Lower leg skin (tissue), 3 donors: ENCODE data around the gene WDR1.

ENCODE experiments used
- POLR2A ChIP-seq, 2 donors: fragments of 450-650 bp; IDR thresholded peaks; one replicate each; pipeline ENCODE4 v1.6.1; 2016 to 2017; ENCODE audit warnings: antibody characterized with exemption in 2 of 2, mild to moderate bottlenecking in 1 of 2, moderate library complexity in 1 of 2
- TF ChIP-seq, protein P1 (sequence below), 3 donors: fragments of 450-650 bp; IDR thresholded peaks; one replicate each; pipeline ENCODE4 v1.5.1; 2016; ENCODE audit warnings: antibody characterized with exemption in 3 of 3, mild to moderate bottlenecking in 3 of 3, moderate library complexity in 2 of 3

DNA sequence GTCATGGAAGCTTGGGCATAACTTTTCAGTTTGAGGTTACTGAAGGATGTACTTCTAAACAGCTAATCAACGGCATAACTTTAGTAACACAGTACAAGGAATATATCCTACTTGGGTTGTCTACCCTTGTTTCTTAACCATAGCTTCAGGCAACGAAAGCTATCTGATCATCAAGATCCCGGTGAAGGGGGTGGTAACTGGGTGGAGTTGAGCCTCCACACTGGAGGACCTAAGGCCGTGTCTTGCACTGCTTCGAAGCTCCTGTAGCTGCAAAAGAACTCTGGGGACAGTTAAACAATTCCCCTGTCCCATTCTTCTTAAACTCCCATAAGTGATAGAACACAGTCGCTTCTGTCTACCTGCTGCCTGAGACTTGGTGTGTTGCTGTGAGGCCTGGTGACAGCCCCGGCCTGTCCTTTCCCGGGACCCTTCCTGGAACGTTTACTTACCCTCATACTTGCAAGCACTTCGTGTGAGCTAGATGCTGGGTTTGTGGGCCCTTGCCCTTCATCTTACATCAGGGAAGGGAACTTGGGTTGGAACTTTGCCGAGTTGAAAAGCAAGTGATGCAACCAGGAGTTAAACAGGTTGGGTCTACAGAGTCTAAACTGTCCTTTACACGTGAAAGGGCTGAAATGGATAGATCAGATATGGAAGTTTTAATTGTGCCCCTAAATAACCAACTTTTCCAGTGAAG, 5.8 kb upstream of the WDR1 start:
- TF ChIP-seq, protein P1, sequence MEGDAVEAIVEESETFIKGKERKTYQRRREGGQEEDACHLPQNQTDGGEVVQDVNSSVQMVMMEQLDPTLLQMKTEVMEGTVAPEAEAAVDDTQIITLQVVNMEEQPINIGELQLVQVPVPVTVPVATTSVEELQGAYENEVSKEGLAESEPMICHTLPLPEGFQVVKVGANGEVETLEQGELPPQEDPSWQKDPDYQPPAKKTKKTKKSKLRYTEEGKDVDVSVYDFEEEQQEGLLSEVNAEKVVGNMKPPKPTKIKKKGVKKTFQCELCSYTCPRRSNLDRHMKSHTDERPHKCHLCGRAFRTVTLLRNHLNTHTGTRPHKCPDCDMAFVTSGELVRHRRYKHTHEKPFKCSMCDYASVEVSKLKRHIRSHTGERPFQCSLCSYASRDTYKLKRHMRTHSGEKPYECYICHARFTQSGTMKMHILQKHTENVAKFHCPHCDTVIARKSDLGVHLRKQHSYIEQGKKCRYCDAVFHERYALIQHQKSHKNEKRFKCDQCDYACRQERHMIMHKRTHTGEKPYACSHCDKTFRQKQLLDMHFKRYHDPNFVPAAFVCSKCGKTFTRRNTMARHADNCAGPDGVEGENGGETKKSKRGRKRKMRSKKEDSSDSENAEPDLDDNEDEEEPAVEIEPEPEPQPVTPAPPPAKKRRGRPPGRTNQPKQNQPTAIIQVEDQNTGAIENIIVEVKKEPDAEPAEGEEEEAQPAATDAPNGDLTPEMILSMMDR (IDR thresholded peaks at IDR 0.05): no peak
- TF ChIP-seq POLR2A (IDR thresholded peaks at IDR 0.05): no peak
